Inflammatory macrophage treated with lipopolysaccharide for 1 hour (primary cell): ENCODE results near the gene ALAS1.
A peak's percentile ranks its signal among the peaks of the same experiment; 100 is the strongest.
"Not testable (repeated sequence)": the region's sequence is repeated elsewhere in the genome, so short reads cannot be mapped to it uniquely, and the experiment has no call there.

ENCODE experiments used
- DNase-seq, 2 donors: peaks; one replicate each; pipeline ENCODE4 v3.0.0-alpha.2; 2020 to 2022

ALAS1 gene

DNA sequence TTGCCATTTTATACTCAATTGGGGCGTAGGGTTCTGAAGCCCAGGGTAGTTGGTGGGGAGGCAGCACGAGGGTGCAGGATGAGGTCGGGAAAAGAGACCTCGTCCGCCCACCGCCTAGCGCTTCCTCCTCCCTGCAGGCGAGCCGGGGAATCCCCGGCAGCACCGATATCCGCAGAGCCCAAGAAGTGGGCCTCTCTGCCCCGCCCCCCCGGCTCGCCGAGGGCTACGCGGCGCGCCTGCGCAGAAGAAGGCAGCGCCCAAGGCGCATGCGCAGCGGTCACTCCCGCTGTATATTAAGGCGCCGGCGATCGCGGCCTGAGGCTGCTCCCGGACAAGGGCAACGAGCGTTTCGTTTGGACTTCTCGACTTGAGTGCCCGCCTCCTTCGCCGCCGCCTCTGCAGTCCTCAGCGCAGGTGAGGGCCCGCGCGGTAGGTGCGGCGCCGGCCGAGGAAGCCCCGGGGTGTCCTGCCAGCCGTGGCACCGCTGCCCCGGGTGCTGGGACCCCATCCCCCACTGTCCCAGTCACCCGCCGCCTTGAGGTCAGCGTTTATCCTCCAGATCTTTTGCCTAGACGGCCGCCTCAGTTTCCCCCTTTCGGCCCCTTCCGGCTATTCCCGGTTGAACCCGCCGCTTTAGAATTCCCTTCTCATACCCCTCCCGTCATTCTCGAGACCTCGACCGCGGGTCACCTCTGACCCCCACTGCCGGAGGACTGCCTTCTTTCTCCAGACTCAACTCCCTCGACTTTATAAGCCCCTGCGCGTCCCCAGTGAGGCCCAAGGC is at the start of gene ALAS1:
Gene ALAS1 (plus strand): TSS at position 319 of the 784 bp plus-strand sequence. CDS start 1,082 bp downstream, outside the sequence.
- peak; percentile 95 to 97 for DNase-seq

DNA sequence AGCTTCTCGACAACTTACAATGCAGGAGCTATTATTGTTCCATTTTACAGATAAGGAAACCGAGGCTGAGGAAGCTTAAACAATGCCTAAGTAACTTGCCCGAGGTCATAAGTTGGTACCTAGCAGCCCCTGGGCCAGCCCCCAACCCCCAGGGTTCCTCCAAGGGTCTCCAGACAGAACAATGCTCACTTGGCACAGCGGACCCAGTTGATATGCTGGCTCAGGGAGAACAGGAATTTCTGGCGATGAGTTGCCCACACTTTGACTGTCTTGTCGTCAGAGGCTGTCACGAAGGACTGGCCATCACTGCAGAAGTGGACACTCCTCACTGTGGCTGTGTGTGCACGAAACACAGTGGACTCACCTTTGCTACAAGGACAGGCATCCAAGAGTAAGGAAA is 48.9 kb upstream of the ALAS1 start:
- DNase-seq, result no peak

DNA sequence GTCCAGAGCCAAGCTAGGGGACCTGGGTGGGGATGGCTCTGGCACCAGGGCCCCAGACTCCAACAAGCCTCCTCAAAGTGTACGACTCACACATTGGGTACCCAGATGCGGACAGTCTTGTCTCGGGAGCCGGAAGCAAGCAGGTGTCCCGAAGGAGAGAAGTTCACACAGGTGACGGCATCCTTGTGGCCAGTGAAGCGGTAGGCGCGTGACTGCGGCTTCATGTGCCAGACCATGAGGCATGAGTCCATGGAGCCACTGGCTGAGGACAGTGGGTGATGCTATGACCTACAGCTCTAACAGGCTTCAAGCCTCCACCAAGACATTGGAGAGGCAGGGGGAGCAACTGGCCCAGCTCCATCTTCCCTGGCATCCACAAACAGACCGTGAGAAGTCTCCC is 48.2 kb upstream of the ALAS1 start:
- DNase-seq, result no peak

DNA sequence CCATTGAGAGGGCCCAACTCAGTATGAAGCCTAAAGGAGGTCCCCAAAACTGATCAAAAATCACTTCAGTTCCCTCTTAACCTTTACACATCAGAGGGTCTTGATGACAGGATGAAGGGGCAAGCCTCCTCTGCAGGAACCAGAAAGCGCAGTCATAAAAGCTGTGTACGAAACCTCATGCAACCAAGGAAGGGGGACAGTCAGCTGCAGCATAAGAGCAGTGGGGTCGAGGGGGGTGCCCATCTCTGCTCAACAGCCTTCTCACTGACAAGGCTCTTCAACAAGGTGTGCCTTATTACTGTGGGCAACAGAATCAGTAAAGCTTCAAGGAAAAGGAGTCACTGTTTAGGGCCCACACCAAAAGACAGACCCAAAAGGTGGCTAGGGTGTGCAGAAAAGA is 47.6 kb upstream of the ALAS1 start:
- no peak for DNase-seq

DNA sequence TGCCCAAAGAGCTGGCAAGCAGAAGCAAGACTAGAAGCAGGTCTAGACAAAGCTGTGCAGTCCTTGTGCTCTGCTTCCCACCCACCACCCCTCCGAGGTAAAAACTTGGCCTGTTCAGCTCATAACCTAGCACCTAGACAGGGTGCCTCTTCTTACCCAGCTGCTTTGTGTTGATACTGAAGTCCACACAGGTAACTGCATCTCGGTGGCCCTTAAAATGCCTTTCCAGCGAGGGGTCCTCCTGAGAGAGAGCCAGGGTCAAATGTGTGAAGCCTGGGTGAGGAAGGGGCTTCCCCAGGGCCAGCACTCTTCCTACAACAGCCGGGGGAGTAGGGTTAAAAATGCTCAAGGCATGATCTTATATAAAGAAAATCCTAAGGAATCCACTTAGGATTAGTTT is 47.1 kb upstream of the ALAS1 start:
- no peak for DNase-seq

DNA sequence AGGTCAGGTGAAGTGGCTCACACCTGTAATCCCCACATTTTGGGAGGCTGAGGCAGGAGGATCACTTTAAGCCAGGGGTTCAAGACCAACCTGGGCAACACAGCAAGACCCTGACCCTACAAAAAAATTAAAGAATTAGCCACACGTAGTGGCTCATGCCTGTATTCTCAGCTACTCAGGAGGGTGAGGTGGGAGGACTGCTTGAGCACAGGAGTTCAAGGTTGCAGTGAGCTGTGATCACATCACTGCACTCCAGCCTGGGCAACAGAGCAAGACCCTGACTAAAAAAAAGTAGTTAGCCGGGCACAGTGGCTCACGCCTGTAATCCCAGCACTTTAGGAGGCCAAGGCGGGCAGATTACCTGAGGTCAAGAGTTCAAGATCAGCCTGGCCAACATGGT is 46.0 kb upstream of the ALAS1 start:
- DNase-seq, result not testable (repeated sequence)

DNA sequence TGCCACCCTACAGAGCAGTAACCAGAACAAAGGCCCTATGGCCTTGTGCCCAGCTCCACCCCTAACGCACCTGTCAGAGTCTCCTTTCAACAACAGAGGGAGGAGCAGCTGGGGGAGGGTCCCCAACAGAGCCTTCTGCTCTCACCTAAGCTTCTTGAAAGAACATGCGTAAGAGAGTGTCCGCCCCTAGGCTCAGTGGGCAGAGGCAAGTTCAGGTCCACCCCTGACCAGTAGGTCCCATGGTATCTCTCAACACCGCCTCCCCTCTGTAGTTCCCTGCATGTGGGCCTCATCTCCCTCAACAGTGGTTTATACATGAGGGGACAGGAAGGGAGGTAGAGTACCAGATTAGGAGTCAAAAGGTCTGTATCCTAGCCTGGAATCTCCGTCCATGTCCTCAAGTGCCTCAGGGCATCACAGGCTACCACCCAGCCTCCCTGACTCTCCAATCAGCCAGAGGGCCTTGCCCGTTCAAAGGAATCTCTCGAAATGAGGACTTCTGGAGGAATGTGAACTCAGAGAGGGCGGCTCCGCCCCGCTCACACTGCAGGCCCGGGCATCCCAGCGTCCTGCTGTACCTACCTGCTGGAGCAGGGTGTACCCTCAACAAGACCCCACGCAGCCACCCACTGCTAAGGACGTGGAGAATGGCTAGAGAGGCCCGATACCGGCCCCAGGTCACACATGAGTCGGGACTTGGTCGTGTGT is 44.4 kb upstream of the ALAS1 start:
- DNase-seq, result no peak

DNA sequence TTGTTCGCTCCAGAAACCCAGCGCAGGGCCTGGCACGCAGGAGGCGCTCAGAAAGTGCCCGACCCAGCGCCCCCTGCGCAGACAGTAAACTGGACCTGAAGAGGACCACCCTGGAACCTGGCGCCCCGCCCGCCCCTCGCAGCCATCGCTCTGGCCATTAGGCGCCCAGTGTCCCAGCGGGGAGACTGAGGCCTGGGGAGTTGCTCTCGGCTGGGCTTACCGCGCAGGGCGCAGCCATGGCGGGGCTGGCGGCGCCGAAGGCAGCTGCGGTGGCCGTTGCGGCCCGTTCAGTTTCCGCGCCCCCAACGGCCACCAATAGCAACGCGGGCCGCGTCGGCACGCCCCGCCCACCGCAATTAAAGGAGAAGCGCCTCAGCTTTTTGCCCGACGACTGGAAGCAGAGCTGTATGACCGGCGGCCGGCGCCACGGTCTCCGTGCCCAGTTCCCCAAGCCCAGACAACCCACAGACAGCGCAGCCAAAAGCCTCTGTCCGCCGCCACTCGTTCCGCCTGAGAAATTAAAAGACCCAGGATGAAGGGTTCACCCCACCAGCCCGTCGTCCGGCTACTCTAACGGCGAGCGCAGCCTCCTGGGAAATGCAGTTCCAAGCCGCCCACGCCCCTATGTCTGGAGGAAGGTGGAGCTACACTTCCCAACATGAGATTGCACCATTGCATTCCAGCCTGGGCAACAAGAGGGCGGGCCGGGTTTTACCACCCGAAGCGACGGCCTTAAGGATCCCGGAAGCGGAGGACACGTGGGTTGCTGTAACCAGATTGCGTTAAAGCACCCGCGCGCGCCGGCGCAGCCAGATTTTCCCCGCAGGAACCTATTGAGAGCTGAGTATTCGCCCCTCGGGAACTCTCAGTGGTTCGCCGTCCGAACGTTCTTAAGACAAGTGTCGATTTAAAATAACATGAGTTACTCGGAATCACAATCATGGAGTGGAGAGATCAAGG is 43.5 kb upstream of the ALAS1 start, which contains the start of gene POC1A:
Gene POC1A (minus strand): TSS at position 289 of the 960 bp plus-strand sequence. CDS start 51 bp downstream, at position 238.
- peak; percentile 99 for DNase-seq

DNA sequence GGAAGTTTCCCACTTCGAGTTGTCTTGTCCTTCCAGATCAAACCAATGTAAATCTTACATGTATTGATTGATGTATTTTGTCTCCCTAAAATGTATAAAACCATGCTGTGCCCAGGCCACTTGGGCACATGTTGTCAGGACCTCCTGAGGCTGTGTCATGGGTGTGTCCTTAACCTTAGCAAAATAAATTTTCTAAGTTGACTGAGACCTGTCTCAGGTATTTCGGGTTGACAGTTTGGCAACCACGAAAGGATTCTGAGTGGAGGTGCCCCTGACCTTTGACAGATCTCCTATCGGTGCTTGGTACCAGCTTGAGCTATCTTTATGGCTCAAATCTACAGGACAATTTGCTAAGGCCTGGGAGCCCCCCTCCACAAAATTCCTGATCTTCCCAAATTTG is 42.0 kb upstream of the ALAS1 start:
- DNase-seq, result no peak

DNA sequence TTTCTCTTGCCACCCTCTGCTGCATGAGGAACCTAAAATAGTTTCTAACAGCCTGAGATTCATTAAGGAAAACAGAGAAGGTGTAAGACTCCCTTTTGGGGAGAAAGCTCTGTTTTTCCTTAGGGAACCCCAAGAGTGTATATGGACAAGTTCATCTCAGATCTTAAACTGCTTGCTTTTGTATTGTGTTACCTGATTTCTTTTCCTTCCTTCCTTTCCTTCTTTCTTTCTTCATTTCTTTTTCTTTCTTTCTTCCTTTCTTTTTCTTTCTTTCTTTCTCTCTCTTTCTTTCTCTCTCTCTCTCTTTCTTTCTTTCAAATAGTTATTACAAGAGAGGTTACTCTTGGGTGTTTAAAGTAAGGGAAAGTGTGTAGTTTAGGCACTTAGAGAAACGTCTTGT is 38.5 kb upstream of the ALAS1 start:
- DNase-seq, result no peak

DNA sequence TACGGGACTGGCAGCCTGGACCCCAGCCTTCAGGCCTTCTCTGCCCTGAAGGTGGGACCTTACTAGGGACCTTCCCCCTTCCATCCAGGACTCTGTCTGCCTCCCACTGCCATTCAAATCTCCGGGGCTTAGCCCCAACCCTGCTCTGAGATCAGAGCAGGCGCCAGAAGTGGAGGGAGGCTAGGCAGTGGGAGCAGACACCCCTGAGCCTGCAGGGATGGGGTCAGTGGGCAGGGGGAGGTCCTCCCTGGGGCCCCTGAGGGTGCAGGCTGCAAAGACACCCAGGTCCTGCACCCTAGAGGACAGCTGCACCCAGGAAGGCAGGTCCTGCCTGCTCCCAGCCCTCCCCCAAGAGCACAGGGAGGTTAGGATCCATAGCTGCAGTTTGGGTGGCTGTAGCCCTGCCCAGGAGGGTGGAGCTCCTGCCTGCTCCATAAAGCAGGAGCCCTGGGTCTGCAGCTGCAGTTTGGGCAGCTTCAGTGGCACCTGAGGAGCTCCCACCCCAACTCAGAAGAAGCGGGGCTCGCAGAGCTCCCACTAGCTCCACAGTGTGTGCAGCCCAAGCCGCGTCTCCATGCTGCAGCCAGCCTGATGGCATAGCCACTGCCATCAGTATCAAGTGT is 35.6 kb upstream of the ALAS1 start:
- no peak for DNase-seq

DNA sequence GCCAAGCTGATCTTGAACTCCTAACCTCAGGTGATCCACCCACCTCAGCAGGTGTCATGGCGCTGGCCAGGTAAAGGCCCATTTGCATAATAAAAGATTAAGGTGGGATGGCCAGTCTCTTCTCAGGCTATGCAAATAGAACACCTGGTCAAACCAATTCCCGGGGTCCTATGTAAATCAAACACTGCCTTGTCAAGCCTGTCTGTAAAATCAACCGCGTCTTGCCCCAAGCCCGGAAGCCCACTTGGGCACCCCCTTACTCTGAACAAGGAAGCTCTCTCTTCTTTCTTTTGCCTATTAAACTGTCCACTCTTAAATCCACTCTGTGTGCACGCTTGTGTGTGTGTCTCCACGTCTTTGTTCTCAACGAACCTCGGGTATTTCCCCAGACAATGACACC is 30.7 kb upstream of the ALAS1 start:
- no peak for DNase-seq

DNA sequence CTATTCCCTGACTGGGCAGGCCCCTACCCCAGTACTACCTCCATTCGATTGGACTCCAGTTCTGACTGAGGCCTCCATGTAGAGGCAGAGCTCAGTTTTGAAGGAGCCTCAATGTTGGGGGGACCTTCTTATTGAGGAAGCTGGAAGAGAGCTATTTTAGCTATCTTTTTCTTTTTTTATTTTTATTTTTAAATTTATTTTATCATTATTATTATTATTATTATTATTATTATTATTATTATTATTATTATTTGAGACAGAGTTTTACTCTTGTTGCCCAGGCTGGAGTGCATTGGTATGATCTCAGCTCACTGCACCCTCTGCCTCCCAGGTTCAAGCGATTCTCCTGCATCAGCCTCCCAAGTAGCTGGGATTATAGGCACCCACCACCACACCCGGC is 27.7 kb upstream of the ALAS1 start:
- not testable (repeated sequence) for DNase-seq

DNA sequence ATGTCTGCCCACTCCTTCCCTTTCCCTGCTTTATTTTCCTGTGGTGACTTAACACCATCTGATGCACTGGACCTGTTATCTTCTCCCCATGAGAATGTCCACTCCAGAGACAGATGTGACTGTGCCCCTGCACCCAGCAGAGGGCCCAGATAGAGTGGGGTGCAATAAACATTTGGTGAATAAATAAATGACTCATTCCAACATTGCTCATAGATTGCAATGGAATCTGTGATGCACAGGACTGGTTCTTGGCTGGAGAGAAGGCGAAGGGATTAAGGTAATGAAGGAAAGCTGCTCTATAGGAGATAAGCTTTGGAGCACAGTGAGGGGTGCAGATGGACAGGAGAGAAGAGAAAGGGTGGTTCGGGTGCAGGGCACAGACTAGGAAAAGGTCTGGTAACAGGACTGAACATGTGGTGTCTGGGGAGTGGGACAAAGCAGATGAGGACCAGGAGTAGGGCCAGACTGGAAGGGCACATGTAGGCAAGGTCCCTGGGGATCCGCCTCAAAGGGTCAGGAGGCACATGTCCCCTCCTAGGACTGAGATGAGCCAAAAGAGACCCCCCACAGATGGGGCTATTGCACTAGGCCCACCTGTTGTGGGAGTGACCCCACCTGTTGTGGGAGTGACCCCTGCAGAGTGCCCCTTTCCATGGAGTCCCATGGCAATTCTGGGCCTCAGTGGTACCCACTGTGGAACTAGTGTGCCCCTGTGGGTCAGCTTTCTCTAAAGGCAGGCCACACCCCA is 26.3 kb upstream of the ALAS1 start:
- peak; percentile 36 to 40 for DNase-seq

DNA sequence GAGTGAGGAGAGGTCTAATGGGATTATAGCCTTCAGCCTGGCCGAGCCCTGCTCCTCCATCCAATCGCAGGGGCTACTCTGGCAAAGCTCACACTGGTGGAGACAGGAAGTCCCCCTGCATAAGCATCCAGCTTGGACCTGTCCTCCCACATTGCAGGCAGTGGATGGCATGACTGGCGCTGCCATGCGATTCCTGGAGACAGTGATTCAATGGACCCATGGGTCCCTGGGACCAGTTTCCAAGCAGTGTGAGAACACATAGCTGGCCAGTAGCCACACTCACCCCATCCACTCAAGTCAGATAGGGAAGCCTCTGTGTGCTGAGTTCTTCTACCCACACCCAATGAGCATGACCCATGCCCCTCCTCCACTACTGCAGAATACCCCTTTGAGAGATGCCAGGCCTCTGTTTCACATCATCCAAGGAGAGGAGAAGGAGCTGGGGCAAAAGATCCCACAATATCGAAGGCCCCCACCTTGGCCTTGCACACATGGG is 25.6 kb upstream of the ALAS1 start:
- no peak for DNase-seq

DNA sequence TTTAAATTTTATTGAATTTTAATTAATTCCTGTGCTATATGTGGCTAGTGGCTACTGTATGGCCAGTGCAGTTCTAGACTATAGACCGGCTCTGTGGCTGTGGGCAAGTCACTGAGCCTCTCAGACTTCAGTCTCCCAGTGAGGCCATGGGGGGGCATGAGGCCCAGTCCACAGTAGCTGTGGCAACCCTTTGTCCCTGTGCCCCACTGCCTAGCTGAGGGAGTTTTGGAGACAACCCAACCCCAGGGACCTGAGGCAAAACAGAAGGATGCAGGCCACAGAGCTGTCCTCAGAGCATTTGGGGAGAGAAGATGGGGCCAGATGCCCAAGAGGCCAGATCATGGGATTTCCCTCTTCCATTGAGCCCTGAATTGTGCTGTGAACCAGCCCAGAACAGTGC is 24.9 kb upstream of the ALAS1 start:
- no peak for DNase-seq

DNA sequence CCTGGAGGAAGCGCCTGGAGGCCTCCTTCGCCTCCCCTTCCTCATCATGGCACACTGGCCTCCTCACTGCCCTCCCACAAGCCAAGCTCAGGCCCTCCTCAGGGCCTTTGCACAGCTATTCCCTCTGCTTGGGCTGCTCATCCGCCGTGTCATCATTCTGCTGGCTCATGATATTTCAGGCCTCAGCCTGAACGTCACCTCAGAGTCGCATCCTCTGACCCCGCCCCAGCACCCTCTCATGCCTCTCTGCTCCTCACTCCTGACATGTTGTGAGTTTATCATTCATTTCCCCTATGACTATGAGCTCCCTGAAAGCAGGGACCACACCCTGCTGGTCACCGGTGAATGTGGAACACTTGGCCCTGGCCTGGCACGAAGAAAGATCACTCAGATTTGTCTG is 23.1 kb upstream of the ALAS1 start:
- peak; percentile 51 to 52 for DNase-seq

DNA sequence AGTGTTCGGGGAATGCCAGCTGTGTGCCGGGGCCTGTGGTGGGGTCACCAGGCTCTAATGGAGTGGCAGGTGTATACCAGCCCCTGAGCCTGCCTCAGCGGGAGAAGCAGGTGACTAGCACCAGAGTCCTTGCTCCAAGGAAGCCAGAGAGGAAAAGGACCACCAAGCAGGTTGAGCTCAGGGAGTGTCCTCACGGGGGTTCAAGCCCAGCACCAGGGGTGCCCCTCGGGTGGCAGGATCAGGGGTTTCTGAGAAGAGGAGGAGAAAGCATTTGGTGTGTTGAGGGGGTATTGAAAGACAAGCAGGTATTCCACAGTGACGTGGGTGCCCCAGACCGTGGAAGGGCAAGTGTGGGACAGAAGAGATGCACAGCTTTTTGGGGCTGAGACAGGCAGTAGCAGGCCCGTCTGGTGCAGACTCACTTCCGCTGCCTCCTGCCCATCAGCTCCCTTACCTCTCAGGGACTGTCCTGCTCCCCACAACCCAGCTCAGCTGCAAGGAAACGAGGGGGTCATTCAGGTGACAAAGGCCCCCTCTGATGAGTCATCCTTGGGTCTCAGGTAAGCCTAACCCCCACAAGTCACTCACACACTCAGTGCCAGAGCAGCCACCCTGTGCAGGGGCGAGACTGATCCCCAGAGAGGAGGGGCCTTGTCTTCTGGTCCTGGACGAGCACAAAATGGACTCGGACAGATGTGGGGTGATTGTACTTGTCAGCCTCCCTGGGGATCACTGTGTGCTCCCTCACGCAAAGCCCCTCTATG is 22.4 kb upstream of the ALAS1 start:
- no peak for DNase-seq

DNA sequence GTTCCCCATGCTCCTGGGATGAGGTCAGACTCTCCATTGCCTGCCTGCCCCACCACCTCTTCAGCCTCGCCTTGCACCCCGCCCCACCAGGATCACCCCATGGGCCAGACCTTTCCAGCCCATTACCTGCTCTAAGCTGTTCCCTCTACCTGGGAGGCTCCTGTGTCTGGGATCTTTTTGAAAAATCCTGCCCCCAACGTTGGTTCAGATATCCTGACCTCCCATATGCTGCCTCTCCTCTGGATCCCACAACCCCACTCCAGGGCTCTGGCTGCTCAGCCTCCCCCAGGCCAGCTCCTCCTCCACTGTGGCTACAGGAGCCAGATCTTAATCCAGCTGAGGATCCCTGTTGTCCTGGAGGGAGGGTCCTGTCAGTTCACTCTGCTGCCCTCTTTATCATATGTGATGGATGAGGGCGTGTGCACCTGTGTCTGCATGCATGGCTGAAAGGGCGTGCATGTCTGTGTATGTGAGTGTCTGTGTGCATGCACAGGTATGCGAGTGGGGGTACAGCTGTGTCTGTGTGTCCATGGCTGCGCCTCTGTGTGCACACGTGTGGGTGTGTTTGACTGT is 21.7 kb upstream of the ALAS1 start:
- DNase-seq, result no peak

DNA sequence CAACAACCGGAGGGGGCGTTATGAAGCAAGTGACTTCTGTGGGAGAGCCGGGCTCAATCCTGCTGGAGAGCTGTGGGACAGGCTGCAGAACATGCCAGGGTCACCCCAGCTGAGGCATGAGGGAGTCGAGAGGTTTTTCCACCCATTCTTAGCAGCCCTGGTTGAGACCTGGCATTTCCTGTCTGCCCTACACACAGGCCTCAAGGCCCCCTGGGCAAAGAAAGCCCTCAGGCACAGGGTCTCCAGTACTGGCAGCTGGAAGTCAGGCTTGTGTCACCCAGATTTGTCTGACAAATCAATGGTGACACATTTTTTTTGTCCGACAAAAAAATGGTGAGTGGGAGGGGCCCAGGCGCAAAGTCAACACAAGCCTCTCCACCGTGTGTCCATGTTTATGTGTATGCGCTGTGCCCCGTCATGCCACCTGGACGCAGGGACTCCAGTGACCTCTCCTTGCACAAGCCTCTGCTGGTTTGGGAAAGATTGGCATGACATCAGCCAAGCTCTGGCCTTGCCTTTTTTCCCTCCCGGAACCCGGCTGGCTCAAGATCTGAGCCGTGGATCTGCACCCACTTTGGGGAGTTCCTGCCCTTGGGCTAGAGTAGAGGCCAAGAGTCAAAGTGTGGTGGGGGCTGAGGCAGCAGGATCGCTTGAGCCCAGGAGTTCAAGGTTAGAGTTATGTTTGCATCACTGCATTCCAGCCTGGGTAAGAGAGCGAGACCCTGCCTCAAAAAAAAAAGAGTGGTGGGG is 20.8 kb upstream of the ALAS1 start:
- no peak for DNase-seq
